HepG2 (cell line): ENCODE measurements around the gene PLXNA1. TPM values are rescaled to one million over a fixed set of nuclear protein-coding genes. Genes with fewer than 3 reads are reported as not detected.

Experiments used
- ATAC-seq: fragments of 200-7000 bp; cut with Tn5 transposase; 3 replicates; pipeline ENCODE4 v1.9.1; 2020; ENCODE audit warnings: mild to moderate bottlenecking, moderate library complexity
- BruUV-seq: library from RNA; stranded (reverse); fragments of 400-500 nt; replicated peaks from 2 replicates; lab custom pipeline; 2021; lab: Mats Ljungman, UMichigan
- CTCF ChIA-PET: fragments of 300-600 bp; formaldehyde crosslinking; extraction: SDS; loops from one replicate; lab custom pipeline; 2021; ENCODE audit warnings: low total read pairs, inconsistent platforms, low intra/inter-chr PET ratio; lab: Yijun Ruan, JAX
- POLR2A ChIA-PET: fragments of 350-600 bp; sonication (Branson Sonifier 250); formaldehyde crosslinking; loops from one replicate; lab custom pipeline; 2020; ENCODE audit warnings: antibody characterized with exemption, inconsistent platforms; lab: Yijun Ruan, JAX
- DNase-seq: peaks from one replicate; pipeline ENCODE4 v3.0.0-alpha.2; 2015; ENCODE audit warnings: low spot score
- FAIRE-seq: peaks from 3 replicates; lab custom pipeline; 2011; peaks lifted over from hg19 to GRCh38; lab: Jason Lieb, UNC
- H2AFZ ChIP-seq: one replicate; pipeline ENCODE4 v1.6.1; 2011; ENCODE audit warnings: low read length, inconsistent platforms
- H3K27ac ChIP-seq: fragments of 300-600 bp; 3 replicates; pipeline ENCODE4 v1.8.0; 2011; ENCODE audit warnings: mixed run types, mild to moderate bottlenecking, mixed read lengths, low read length, inconsistent platforms; ENCODE audit not compliant: insufficient read depth; ENCODE audit errors: extremely low read length
- H3K27me3 ChIP-seq, 2 experiments: fragments of 200-600 bp in 1 of 2; 2 replicates in 1 of 2; 3 replicates in 1 of 2; pipeline versions ENCODE4 v1.6.0 to v1.8.0; 2011; ENCODE audit warnings: low read length in 2 of 2, mild to moderate bottlenecking in 2 of 2, moderate library complexity in 2 of 2, inconsistent platforms in 1 of 2; ENCODE audit not compliant: insufficient read depth in 2 of 2, control insufficient read depth in 1 of 2
- H3K36me3 ChIP-seq, 2 experiments: fragments of 200-600 bp in 1 of 2; replicated peaks in 1 of 2; 2 replicates in 1 of 2; 3 replicates in 1 of 2; pipeline versions ENCODE4 v1.5.1 to v1.8.0; 2011; ENCODE audit warnings: low read length in 2 of 2, inconsistent platforms in 1 of 2; ENCODE audit not compliant: insufficient read depth in 2 of 2, control insufficient read depth in 1 of 2
- H3K4me1 ChIP-seq: 2 replicates; pipeline ENCODE4 v1.5.1; 2012; ENCODE audit warnings: low read length, inconsistent platforms; ENCODE audit not compliant: insufficient read depth
- H3K4me2 ChIP-seq: 2 replicates; pipeline ENCODE4 v1.6.0; 2011; ENCODE audit warnings: low read depth, low read length, inconsistent platforms
- H3K4me3 ChIP-seq, 3 experiments: fragments of 200-600 bp in 1 of 3; sonication (generic), shearing (Covaris generic) in 1 of 3; replicated peaks in 1 of 3; 2 replicates each; pipeline ENCODE4 v1.5.1; 2011 to 2016; ENCODE audit warnings: low read length in 3 of 3, inconsistent platforms in 2 of 3, low read depth in 2 of 3, mild to moderate bottlenecking in 2 of 3, control low read depth in 1 of 3, mixed read lengths in 1 of 3; ENCODE audit not compliant: insufficient read depth in 1 of 3
- H3K79me2 ChIP-seq: one replicate; pipeline ENCODE4 v1.6.1; 2011; ENCODE audit warnings: low read length, inconsistent platforms; ENCODE audit not compliant: insufficient read depth
- H3K9ac ChIP-seq: 2 replicates; pipeline ENCODE4 v1.6.0; 2011; ENCODE audit warnings: mild to moderate bottlenecking, low read depth, low read length, inconsistent platforms; ENCODE audit not compliant: insufficient read depth
- H3K9me3 ChIP-seq: 2 replicates; pipeline ENCODE4 v1.5.1; 2012; ENCODE audit warnings: mild to moderate bottlenecking, low read length
- H4K20me1 ChIP-seq: 2 replicates; pipeline ENCODE4 v1.6.0; 2011; ENCODE audit warnings: inconsistent platforms, mild to moderate bottlenecking, low read length, moderate library complexity; ENCODE audit not compliant: insufficient read depth
- FOSL2 ChIP-seq: sonication (generic); formaldehyde crosslinking; IDR thresholded peaks from 2 replicates; pipeline ENCODE4 v1.4.0; 2020; ENCODE audit warnings: missing genetic modification reagents
- HDAC1 ChIP-seq: sonication (generic); formaldehyde crosslinking; IDR thresholded peaks from 2 replicates; pipeline ENCODE4 v1.5.1; 2020; ENCODE audit warnings: mild to moderate bottlenecking, missing genetic modification reagents
- HOXD1 ChIP-seq: sonication (generic); formaldehyde crosslinking; IDR thresholded peaks from 2 replicates; pipeline ENCODE4 v1.5.0; 2020; ENCODE audit warnings: missing genetic modification reagents
- IKZF5 ChIP-seq: IDR thresholded peaks from 2 replicates; pipeline ENCODE4 v1.6.1; 2018; ENCODE audit warnings: missing genetic modification reagents, mild to moderate bottlenecking, missing compliant biosample characterization
- MXD4 ChIP-seq: IDR thresholded peaks from 2 replicates; pipeline ENCODE4 v1.6.1; 2016; ENCODE audit warnings: mild to moderate bottlenecking, missing biosample characterization, missing genetic modification reagents
- NFIB ChIP-seq: sonication (generic); formaldehyde crosslinking; IDR thresholded peaks from 2 replicates; pipeline ENCODE4 v1.9.0; 2021; ENCODE audit warnings: missing genetic modification reagents, mild to moderate bottlenecking, borderline replicate concordance
- NFKB2 ChIP-seq: sonication (generic); formaldehyde crosslinking; IDR thresholded peaks from 2 replicates; pipeline ENCODE4 v1.4.0; 2020; ENCODE audit warnings: missing genetic modification reagents, borderline replicate concordance
- NFYC ChIP-seq: IDR thresholded peaks from 2 replicates; pipeline ENCODE4 v1.6.1; 2016; ENCODE audit warnings: missing genetic modification reagents, missing compliant biosample characterization
- RFX3 ChIP-seq: IDR thresholded peaks from 2 replicates; pipeline ENCODE4 v1.6.1; 2016; ENCODE audit warnings: missing biosample characterization, missing genetic modification reagents
- RORA ChIP-seq: sonication (generic); formaldehyde crosslinking; IDR thresholded peaks from 2 replicates; pipeline ENCODE4 v1.5.0; 2020; ENCODE audit warnings: mild to moderate bottlenecking, missing genetic modification reagents, moderate library complexity
- TFDP1 ChIP-seq: IDR thresholded peaks from 2 replicates; pipeline ENCODE4 v1.6.1; 2016; ENCODE audit warnings: missing compliant biosample characterization, missing genetic modification reagents, borderline replicate concordance
- ZBTB37 ChIP-seq: sonication (generic); formaldehyde crosslinking; IDR thresholded peaks from 2 replicates; pipeline ENCODE4 v1.4.0; 2020; ENCODE audit warnings: mild to moderate bottlenecking, missing genetic modification reagents
- ZBTB8A ChIP-seq: sonication (generic); formaldehyde crosslinking; IDR thresholded peaks from 2 replicates; pipeline ENCODE4 v1.4.0; 2020; ENCODE audit warnings: mild to moderate bottlenecking, low read depth, missing genetic modification reagents, borderline replicate concordance
- ZNF101 ChIP-seq: sonication (generic); formaldehyde crosslinking; IDR thresholded peaks from 2 replicates; pipeline ENCODE4 v1.4.0; 2020; ENCODE audit warnings: mild to moderate bottlenecking, low read depth, missing genetic modification reagents, borderline replicate concordance
- ZNF558 ChIP-seq: sonication (generic); formaldehyde crosslinking; IDR thresholded peaks from 2 replicates; pipeline ENCODE4 v1.9.0; 2022; ENCODE audit warnings: mild to moderate bottlenecking, missing genetic modification reagents, borderline replicate concordance
- ZNF580 ChIP-seq: IDR thresholded peaks from 2 replicates; pipeline ENCODE4 v1.6.1; 2016; ENCODE audit warnings: low read depth, borderline replicate concordance
- ZNF7 ChIP-seq: IDR thresholded peaks from 2 replicates; pipeline ENCODE4 v1.6.1; 2016; ENCODE audit warnings: missing biosample characterization, missing genetic modification reagents
- ZNF780A ChIP-seq: sonication (generic); formaldehyde crosslinking; IDR thresholded peaks from 2 replicates; pipeline ENCODE4 v1.8.0; 2022; ENCODE audit warnings: mild to moderate bottlenecking, missing genetic modification reagents, moderate library complexity
- ZNF800 ChIP-seq: sonication (generic); formaldehyde crosslinking; IDR thresholded peaks from 2 replicates; pipeline ENCODE4 v1.4.0; 2020; ENCODE audit warnings: missing genetic modification reagents
- WGBS: methylation state at CpG from one replicate; pipeline ENCODE4 v1.1.6; 2017; ENCODE audit warnings: low lambda C conversion rate; 5-methylcytosine and 5-hydroxymethylcytosine counted together
- in situ Hi-C: cut with HindIII; loops from 2 replicates; pipeline ENCODE4 v1.10.0; 2017; ENCODE audit warnings: low pct_unique_long_range_greater_than_20kb; ENCODE audit not compliant: extremely low pct_ligation_motif_present
- intact Hi-C: fragments of 100-400 bp; cut with micrococcal nuclease; formaldehyde crosslinking; loops from one replicate; pipeline ENCODE4 v1.10.0; 2022; ENCODE audit not compliant: unreplicated experiment
- polyA plus RNA-seq, 8 experiments: library from polyadenylated mRNA; depleted of rRNA in 3 of 8; stranded (reverse) in 7 of 8; unstranded in 1 of 8; fragments of >200 nt; fragmentation: Illumina TruSeq in 4 of 8; extraction: Trizol in 4 of 8; gene quantifications; 2 replicates each; pipeline versions ENCODE4 v1.2.1 to v1.2.3, GENCODE V29; 2011 to 2016; ENCODE audit warnings: low read depth in 4 of 8, missing spikeins in 1 of 8, mixed read lengths in 1 of 8; ENCODE audit not compliant: insufficient read depth in 1 of 8
- total RNA-seq, 5 experiments: library from RNA; depleted of rRNA; stranded (reverse); fragments of >200 nt; fragmentation: Illumina TruSeq; extraction: Trizol; gene quantifications; 2 replicates each; pipeline ENCODE4 v1.2.3, GENCODE V29; 2016; ENCODE audit warnings: low read depth in 1 of 5

Gene PLXNA1
- total and polyA plus RNA-seq, 2 of the 13 experiments (the other 11 are each of a cell fraction or from before 2014, with no cell fraction given), result 16.6 to 18.2 TPM

GRCh38 chr3:127017229-127017628 lies 34.3 kb downstream of the PLXNA1 start (continued):
- TF ChIP-seq IKZF5 (CRISPR knock-in tag), result no peak
- TF ChIP-seq ZNF580 (CRISPR knock-in tag), result no peak
- no peak for TF ChIP-seq NFIB (CRISPR knock-in tag)
- no peak for TF ChIP-seq HDAC1 (CRISPR knock-in tag)
- no peak for TF ChIP-seq ZNF558 (CRISPR knock-in tag)
- TF ChIP-seq ZNF7 (CRISPR knock-in tag), result no peak
- no peak for TF ChIP-seq ZNF101 (CRISPR knock-in tag)
- no peak for TF ChIP-seq RORA (CRISPR knock-in tag)

- no peak for FAIRE-seq
- CTCF ChIA-PET, result no interaction called here
- no peak for TF ChIP-seq MXD4 (CRISPR knock-in tag)
- no peak for TF ChIP-seq NFYC (CRISPR knock-in tag)
- TF ChIP-seq TFDP1 (CRISPR knock-in tag), result no peak
- no peak for TF ChIP-seq ZNF800 (CRISPR knock-in tag)
- TF ChIP-seq ZBTB37, result no peak
- TF ChIP-seq ZBTB8A, result no peak
- no peak for TF ChIP-seq RFX3 (CRISPR knock-in tag)
- no peak for TF ChIP-seq ZNF780A (CRISPR knock-in tag)
- no peak for TF ChIP-seq NFKB2
- TF ChIP-seq HOXD1 (CRISPR knock-in tag), result no peak
- TF ChIP-seq FOSL2 (CRISPR knock-in tag), result no peak
Observed at GRCh38 chr3:127017781-127018180, 34.9 kb downstream of the PLXNA1 start.

More at GRCh38 chr3:127017781-127018180, 34.9 kb downstream of the PLXNA1 start:
- POLR2A ChIA-PET, result no interaction called here
- Histone ChIP-seq H2AFZ (no peak overlapping the region), H4K20me1 (no peaks in the 10 kb centered on the region), H3K27ac (no peak overlapping the region), H3K9me3 (no peaks in the 10 kb centered on the region), H3K4me2 (no peak overlapping the region), H3K4me1 (no peaks in the 10 kb centered on the region), H3K36me3 (peaks cover 27 to 40% of the 10 kb centered on the region in 2 experiments; a peak in 4 of 5 replicates), H3K27me3 (no peaks in the 10 kb centered on the region; a peak in 1 of 5 replicates), H3K4me3 (no peak overlapping the region), H3K9ac (no peak overlapping the region), H3K79me2 (no peaks in the 10 kb centered on the region)
- DNase-seq (no peak), ATAC-seq (no peak)
- 100% methylated on average over 7 of the region's 17 CpGs for WGBS
- intact Hi-C loops (no loop called here), in situ Hi-C loops (no loop called here)
- BruUV-seq, result no TSS peak
